ENCODE data around the gene NOD2.

Gene NOD2

DNA sequence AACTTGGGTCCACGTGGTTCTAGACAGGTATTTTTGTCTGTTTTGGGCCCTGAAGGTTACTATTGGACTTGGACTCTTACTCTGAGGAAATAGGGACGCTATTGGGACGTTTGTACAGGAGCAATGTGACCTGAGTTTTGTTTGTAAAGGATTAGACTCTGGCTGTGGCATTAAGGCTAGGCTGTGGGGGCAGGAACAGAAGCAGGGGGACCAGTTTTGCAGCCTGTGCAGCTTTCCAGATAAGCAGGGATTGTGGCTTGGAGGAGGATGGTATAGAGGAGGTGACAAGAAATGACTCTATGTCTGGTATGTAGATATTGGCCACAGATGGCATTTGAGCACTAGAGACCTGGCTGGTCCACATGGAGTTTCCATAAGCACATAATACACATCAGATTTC is 12.8 kb downstream of the NOD2 start:
- Histone ChIP-seq H3K27ac (ENCODE audit: low read depth, low read length, severe bottlenecking) (no peak overlapping the region), H3K36me3 (ENCODE audit: control insufficient read depth, insufficient read depth, low read length) (no peaks in the 10 kb centered on the region), H3K9me3 (ENCODE audit: control insufficient read depth, low read length) (peaks cover 7% of the 10 kb centered on the region), H3K4me3 (ENCODE audit: extremely low read depth, insufficient read depth, low read length, poor library complexity, severe bottlenecking) (no peak overlapping the region), H3K4me1 (ENCODE audit: control insufficient read depth, insufficient read depth, low read length, poor library complexity, severe bottlenecking) (no peaks in the 10 kb centered on the region)
- 58 to 65% methylated on average over 3 of the region's 3 CpGs for WGBS, 2 experiments (ENCODE audit: insufficient coverage in 2 of 2)

DNA sequence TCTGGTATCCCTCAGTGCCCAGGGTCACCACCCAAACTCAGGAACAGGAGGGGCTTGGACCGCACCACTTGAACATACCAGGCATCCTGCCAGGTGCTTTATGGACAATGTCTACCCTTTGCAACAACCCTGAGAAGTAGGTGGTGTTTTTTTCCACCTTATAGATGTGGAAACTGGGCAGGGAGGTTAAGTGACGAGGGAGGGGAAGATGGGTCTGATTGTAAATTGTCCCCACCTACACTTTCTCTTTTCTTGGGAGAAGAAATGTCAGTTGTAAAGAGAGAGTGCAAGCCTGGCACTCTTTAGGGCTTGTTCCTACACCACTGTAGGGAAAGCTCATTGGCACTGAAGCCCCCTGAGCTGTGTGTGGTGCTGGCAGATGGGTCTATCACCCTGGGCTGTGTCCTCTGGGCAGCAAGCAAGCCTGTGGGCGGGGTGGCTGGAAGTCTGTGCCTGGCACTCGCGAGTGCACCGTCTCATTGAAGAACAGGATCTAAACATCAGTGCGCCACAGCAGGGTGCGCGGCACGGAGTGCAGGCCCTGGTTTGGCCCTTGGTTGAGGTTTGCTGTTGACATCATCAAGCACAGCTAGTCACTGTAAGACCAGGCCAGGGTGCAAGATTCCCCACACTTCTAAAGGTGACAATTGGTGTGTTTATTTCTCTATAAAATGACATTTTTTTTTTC is 15.1 kb downstream of the NOD2 start:
- H3K9me3 ChIP-seq (ENCODE audit: control insufficient read depth, low read length): peaks cover 7% of the 10 kb centered on the region
- H3K27ac ChIP-seq (ENCODE audit: low read depth, low read length, severe bottlenecking): no peak overlapping the region
- peaks cover 5% of the 10 kb centered on the region for H3K4me1 ChIP-seq (ENCODE audit: control insufficient read depth, insufficient read depth, low read length, poor library complexity, severe bottlenecking)
- no peaks in the 10 kb centered on the region for H3K36me3 ChIP-seq (ENCODE audit: control insufficient read depth, insufficient read depth, low read length)
- 90 to 94% methylated on average over 7 to 9 of the region's 10 CpGs for WGBS, 2 experiments (ENCODE audit: insufficient coverage in 2 of 2)
- no peak overlapping the region for H3K4me3 ChIP-seq (ENCODE audit: extremely low read depth, insufficient read depth, low read length, poor library complexity, severe bottlenecking)

DNA sequence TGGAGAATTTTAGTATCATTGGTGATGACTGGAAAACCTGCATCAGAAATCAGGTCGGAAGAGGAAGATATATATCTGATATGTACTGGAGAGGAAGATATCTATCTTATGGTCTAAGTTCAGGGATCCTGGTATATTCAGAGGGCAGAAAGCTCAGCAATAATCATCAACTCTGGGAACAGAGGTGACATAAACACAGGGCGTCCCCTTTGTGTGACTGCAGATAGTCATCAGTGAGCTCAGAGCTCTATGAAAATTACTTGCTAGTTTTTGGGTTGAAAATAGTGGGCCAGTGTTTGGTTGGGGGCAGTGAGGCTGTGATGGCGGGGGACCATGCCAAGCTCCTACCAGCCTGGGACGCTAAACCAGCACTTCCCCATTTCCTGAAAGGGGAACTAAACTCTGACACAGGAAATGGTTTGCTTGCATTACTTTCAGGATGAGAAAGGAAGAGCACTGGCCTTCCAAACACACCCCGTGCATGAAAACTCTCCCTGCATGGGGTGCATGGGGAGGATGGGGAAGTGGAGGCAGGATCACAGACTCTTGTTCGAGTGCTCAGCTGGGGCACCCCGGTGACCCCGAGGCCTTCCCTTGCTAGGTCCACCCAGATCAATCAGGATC is 15.8 kb downstream of the NOD2 start:
- WGBS, 2 experiments (ENCODE audit: insufficient coverage in 2 of 2): 89 to 95% methylated on average over 4 to 5 of the region's 8 CpGs

DNA sequence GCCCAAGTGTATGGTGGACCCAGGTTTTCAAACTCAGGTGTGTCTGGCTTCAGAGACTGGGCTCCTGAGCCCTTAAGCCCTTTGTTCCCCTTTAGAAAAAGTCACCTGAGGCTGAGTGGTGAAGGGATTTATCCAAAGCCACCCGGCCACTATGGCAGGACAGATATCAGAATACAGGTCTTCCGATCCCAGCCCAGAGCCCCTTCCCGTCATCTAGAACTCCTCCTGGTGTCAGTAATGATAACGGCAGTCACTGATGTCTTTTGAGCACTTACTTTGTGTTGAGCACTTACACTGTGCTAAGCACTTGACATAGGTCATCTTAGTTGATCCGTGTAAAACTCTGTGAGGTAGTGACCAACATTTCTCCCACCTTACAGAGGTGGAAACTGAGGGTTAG is 16.6 kb downstream of the NOD2 start:
- H3K4me1 ChIP-seq (ENCODE audit: control insufficient read depth, insufficient read depth, low read length, poor library complexity, severe bottlenecking): peaks cover 5% of the 10 kb centered on the region
- WGBS, 2 experiments (ENCODE audit: insufficient coverage in 2 of 2): 87 to 91% methylated on average over 5 of the region's 5 CpGs
- H3K27ac ChIP-seq (ENCODE audit: low read depth, low read length, severe bottlenecking): no peak overlapping the region
- no peaks in the 10 kb centered on the region for H3K36me3 ChIP-seq (ENCODE audit: control insufficient read depth, insufficient read depth, low read length)
- H3K4me3 ChIP-seq (ENCODE audit: extremely low read depth, insufficient read depth, low read length, poor library complexity, severe bottlenecking): no peak overlapping the region
- no peaks in the 10 kb centered on the region for H3K9me3 ChIP-seq (ENCODE audit: control insufficient read depth, low read length)

More for the DNA sequence above, 15.8 kb downstream of the NOD2 start:
- Histone ChIP-seq H3K36me3 (ENCODE audit: control insufficient read depth, insufficient read depth, low read length) (no peaks in the 10 kb centered on the region), H3K4me1 (ENCODE audit: control insufficient read depth, insufficient read depth, low read length, poor library complexity, severe bottlenecking) (peaks cover 5% of the 10 kb centered on the region), H3K9me3 (ENCODE audit: control insufficient read depth, low read length) (peaks cover 4% of the 10 kb centered on the region), H3K4me3 (ENCODE audit: extremely low read depth, insufficient read depth, low read length, poor library complexity, severe bottlenecking) (no peak overlapping the region), H3K27ac (ENCODE audit: low read depth, low read length, severe bottlenecking) (no peak overlapping the region)

- Histone ChIP-seq H3K36me3 (ENCODE audit: control insufficient read depth, insufficient read depth, low read length) (no peaks in the 10 kb centered on the region), H3K4me3 (ENCODE audit: extremely low read depth, insufficient read depth, low read length, poor library complexity, severe bottlenecking) (no peak overlapping the region), H3K27ac (ENCODE audit: low read depth, low read length, severe bottlenecking) (no peak overlapping the region), H3K4me1 (ENCODE audit: control insufficient read depth, insufficient read depth, low read length, poor library complexity, severe bottlenecking) (peaks cover 5% of the 10 kb centered on the region), H3K9me3 (ENCODE audit: control insufficient read depth, low read length) (no peaks in the 10 kb centered on the region)
- WGBS, 2 experiments (ENCODE audit: insufficient coverage in 2 of 2): 97 to 98% methylated on average over 21 of the region's 21 CpGs
These were observed 17.6 kb downstream of the NOD2 start for GRCh38 chr16:50711040-50711439.

- WGBS, 2 experiments (ENCODE audit: insufficient coverage in 2 of 2): 94 to 96% methylated on average over 23 to 24 of the region's 25 CpGs
- Histone ChIP-seq H3K9me3 (ENCODE audit: control insufficient read depth, low read length) (no peaks in the 10 kb centered on the region), H3K4me3 (ENCODE audit: extremely low read depth, insufficient read depth, low read length, poor library complexity, severe bottlenecking) (no peak overlapping the region), H3K4me1 (ENCODE audit: control insufficient read depth, insufficient read depth, low read length, poor library complexity, severe bottlenecking) (peaks cover 5% of the 10 kb centered on the region), H3K27ac (ENCODE audit: low read depth, low read length, severe bottlenecking) (no peak overlapping the region), H3K36me3 (ENCODE audit: control insufficient read depth, insufficient read depth, low read length) (no peaks in the 10 kb centered on the region)
These were observed 18.6 kb downstream of the NOD2 start for GRCh38 chr16:50711862-50712559.

- Histone ChIP-seq H3K4me3 (ENCODE audit: extremely low read depth, insufficient read depth, low read length, poor library complexity, severe bottlenecking) (no peak overlapping the region), H3K9me3 (ENCODE audit: control insufficient read depth, low read length) (no peaks in the 10 kb centered on the region), H3K27ac (ENCODE audit: low read depth, low read length, severe bottlenecking) (no peak overlapping the region), H3K36me3 (ENCODE audit: control insufficient read depth, insufficient read depth, low read length) (no peaks in the 10 kb centered on the region), H3K4me1 (ENCODE audit: control insufficient read depth, insufficient read depth, low read length, poor library complexity, severe bottlenecking) (peaks cover 5% of the 10 kb centered on the region)
- WGBS, 2 experiments (ENCODE audit: insufficient coverage in 2 of 2): no CpG with 5 or more reads among the region's 3 CpGs
These were observed 19.1 kb downstream of the NOD2 start for GRCh38 chr16:50712560-50712898.

DNA sequence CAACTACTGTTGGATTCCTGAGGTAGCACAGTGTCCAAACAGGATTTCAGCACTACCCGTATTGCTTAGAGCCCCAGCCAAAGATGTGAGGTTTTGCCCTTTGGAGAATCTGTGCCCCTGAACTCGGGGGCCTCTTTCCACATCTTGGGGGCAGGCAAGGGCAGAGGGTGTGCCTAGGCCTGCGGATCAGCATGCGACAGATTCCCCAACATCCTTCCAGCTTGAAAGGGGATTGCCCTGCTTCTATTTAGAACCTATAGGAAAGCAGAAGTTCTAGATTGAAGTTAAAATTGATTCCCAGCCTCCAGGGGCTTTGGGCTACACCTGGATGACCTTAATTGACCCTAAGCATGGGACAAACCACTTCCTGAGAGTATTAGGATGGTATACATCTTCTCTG is 19.6 kb downstream of the NOD2 start:
- H3K36me3 ChIP-seq (ENCODE audit: control insufficient read depth, insufficient read depth, low read length): no peaks in the 10 kb centered on the region
- peaks cover 5% of the 10 kb centered on the region for H3K4me1 ChIP-seq (ENCODE audit: control insufficient read depth, insufficient read depth, low read length, poor library complexity, severe bottlenecking)
- H3K4me3 ChIP-seq (ENCODE audit: extremely low read depth, insufficient read depth, low read length, poor library complexity, severe bottlenecking): no peak overlapping the region
- H3K27ac ChIP-seq (ENCODE audit: low read depth, low read length, severe bottlenecking): no peak overlapping the region
- 83 to 94% methylated on average over 2 of the region's 4 CpGs for WGBS, 2 experiments (ENCODE audit: insufficient coverage in 2 of 2)
- no peaks in the 10 kb centered on the region for H3K9me3 ChIP-seq (ENCODE audit: control insufficient read depth, low read length)

GRCh38 chr16:50717091-50717490 is 23.7 kb downstream of the NOD2 start:
- Histone ChIP-seq H3K4me1 (ENCODE audit: control insufficient read depth, insufficient read depth, low read length, poor library complexity, severe bottlenecking) (peaks cover 2% of the 10 kb centered on the region), H3K36me3 (ENCODE audit: control insufficient read depth, insufficient read depth, low read length) (no peaks in the 10 kb centered on the region), H3K4me3 (ENCODE audit: extremely low read depth, insufficient read depth, low read length, poor library complexity, severe bottlenecking) (no peak overlapping the region), H3K27ac (ENCODE audit: low read depth, low read length, severe bottlenecking) (no peak overlapping the region), H3K9me3 (ENCODE audit: control insufficient read depth, low read length) (no peaks in the 10 kb centered on the region)
- 69 to 100% methylated on average over 3 to 4 of the region's 4 CpGs for WGBS, 2 experiments (ENCODE audit: insufficient coverage in 2 of 2)

GRCh38 chr16:50717494-50717893 is 24.1 kb downstream of the NOD2 start:
- WGBS, 2 experiments (ENCODE audit: insufficient coverage in 2 of 2): 100% methylated on average over 3 to 5 of the region's 5 CpGs
- Histone ChIP-seq H3K36me3 (ENCODE audit: control insufficient read depth, insufficient read depth, low read length) (no peaks in the 10 kb centered on the region), H3K9me3 (ENCODE audit: control insufficient read depth, low read length) (no peaks in the 10 kb centered on the region), H3K4me1 (ENCODE audit: control insufficient read depth, insufficient read depth, low read length, poor library complexity, severe bottlenecking) (no peaks in the 10 kb centered on the region), H3K4me3 (ENCODE audit: extremely low read depth, insufficient read depth, low read length, poor library complexity, severe bottlenecking) (no peak overlapping the region), H3K27ac (ENCODE audit: low read depth, low read length, severe bottlenecking) (no peak overlapping the region)
